Stomach smooth muscle (tissue), 2 donors: ENCODE results near the gene RNF151.

Experiments
- H3K27ac ChIP-seq: one replicate; pipeline ENCODE4 v1.7.0; 2013; ENCODE audit warnings: mild to moderate bottlenecking, low read length, inconsistent platforms
- H3K27me3 ChIP-seq, 2 donors: one replicate each; pipeline ENCODE4 v1.7.0; 2013; ENCODE audit warnings: low read length in 2 of 2; ENCODE audit not compliant: insufficient read depth in 2 of 2, control insufficient read depth in 1 of 2
- H3K36me3 ChIP-seq, 2 donors: one replicate each; pipeline ENCODE4 v1.7.0; 2013; ENCODE audit warnings: low read length in 2 of 2; ENCODE audit not compliant: control insufficient read depth in 2 of 2, insufficient read depth in 2 of 2
- H3K4me1 ChIP-seq: one replicate; pipeline ENCODE4 v1.7.0; 2013; ENCODE audit warnings: low read length; ENCODE audit not compliant: control insufficient read depth, insufficient read depth
- H3K4me3 ChIP-seq, 2 donors: one replicate each; pipeline ENCODE4 v1.7.0; 2013; ENCODE audit warnings: low read length in 2 of 2
- H3K9ac ChIP-seq, 2 donors: one replicate each; pipeline ENCODE4 v1.7.0; 2013; ENCODE audit warnings: low read length in 2 of 2, mild to moderate bottlenecking in 1 of 2
- H3K9me3 ChIP-seq, 2 donors: one replicate each; pipeline ENCODE4 v1.7.0; 2013; ENCODE audit warnings: low read length in 2 of 2; ENCODE audit not compliant: control insufficient read depth in 2 of 2
- donor health status: healthy.
- donor health status: Pancreatic carcinoma.

The RNF151 gene

DNA sequence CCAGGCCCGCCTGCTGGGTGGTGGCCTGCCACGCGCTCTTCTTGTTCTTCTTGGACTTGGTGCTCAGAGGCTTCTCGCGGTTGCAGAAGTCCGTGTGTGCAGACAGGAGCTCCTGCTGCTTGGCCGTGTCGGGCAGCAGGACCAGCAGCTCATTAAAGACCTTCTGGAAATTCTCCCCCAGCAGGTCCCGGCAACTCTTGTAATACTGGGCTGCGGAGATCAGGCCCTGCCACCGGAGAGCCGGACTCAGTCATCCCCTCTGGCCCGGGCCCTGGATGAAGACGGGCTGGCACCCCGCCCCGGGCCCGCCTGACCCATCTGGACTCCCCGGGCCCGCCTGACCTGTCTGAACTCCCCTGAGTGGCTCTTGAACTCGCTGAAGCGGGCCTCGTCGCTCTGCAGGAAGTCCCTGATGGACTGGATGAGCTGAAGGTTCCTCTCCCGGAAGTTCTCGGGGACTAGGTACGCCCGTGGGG, 31.7 kb downstream of the RNF151 start:
- Histone ChIP-seq H3K4me3 (no peak overlapping the region), H3K27ac (no peak overlapping the region), H3K4me1 (peaks cover 2% of the 10 kb centered on the region), H3K9ac (no peak overlapping the region), H3K9me3 (no peaks in the 10 kb centered on the region), H3K27me3 (no peaks in the 10 kb centered on the region), H3K36me3 (peaks cover 23 to 27% of the 10 kb centered on the region in 2 donors)

GRCh38 chr16:1998852-1999801, 32.5 kb downstream of the RNF151 start:
- Histone ChIP-seq H3K4me3 (no peak overlapping the region), H3K36me3 (peaks cover 23 to 27% of the 10 kb centered on the region in 2 donors), H3K27ac (no peak overlapping the region)

GRCh38 chr16:1999866-2000514, 33.3 kb downstream of the RNF151 start:
- no peak overlapping the region for H3K9ac ChIP-seq
- no peak overlapping the region for H3K27ac ChIP-seq
- peaks cover 23 to 27% of the 10 kb centered on the region in 2 donors for H3K36me3 ChIP-seq
- no peak overlapping the region for H3K4me3 ChIP-seq
- no peaks in the 10 kb centered on the region for H3K9me3 ChIP-seq
- peaks cover 18% of the 10 kb centered on the region for H3K4me1 ChIP-seq
- H3K27me3 ChIP-seq = no peaks in the 10 kb centered on the region

More at GRCh38 chr16:1998852-1999801, 32.5 kb downstream of the RNF151 start:
- Histone ChIP-seq H3K9ac (no peak overlapping the region), H3K9me3 (no peaks in the 10 kb centered on the region), H3K4me1 (peaks cover 9% of the 10 kb centered on the region), H3K27me3 (no peaks in the 10 kb centered on the region)

GRCh38 chr16:2001035-2001434, 34.4 kb downstream of the RNF151 start:
- Histone ChIP-seq H3K4me1 (peaks cover 27% of the 10 kb centered on the region), H3K9ac (no peak overlapping the region), H3K9me3 (no peaks in the 10 kb centered on the region), H3K4me3 (no peak overlapping the region), H3K36me3 (peaks cover 23 to 27% of the 10 kb centered on the region in 2 donors), H3K27ac (no peak overlapping the region), H3K27me3 (no peaks in the 10 kb centered on the region)

- Histone ChIP-seq H3K36me3 (peaks cover 23 to 27% of the 10 kb centered on the region in 2 donors), H3K9me3 (no peaks in the 10 kb centered on the region), H3K4me1 (peaks cover 30% of the 10 kb centered on the region), H3K27ac (no peak overlapping the region), H3K27me3 (no peaks in the 10 kb centered on the region), H3K4me3 (no peak overlapping the region), H3K9ac (no peak overlapping the region)
Measured at GRCh38 chr16:2001456-2002355, 35.0 kb downstream of the RNF151 start.

- Histone ChIP-seq H3K27me3 (no peaks in the 10 kb centered on the region), H3K27ac (no peak overlapping the region), H3K36me3 (peaks cover 21 to 27% of the 10 kb centered on the region in 2 donors), H3K9me3 (no peaks in the 10 kb centered on the region), H3K4me3 (no peak overlapping the region), H3K4me1 (peaks cover 39% of the 10 kb centered on the region), H3K9ac (no peak overlapping the region)
Measured at GRCh38 chr16:2002406-2003230, 36.0 kb downstream of the RNF151 start.

DNA sequence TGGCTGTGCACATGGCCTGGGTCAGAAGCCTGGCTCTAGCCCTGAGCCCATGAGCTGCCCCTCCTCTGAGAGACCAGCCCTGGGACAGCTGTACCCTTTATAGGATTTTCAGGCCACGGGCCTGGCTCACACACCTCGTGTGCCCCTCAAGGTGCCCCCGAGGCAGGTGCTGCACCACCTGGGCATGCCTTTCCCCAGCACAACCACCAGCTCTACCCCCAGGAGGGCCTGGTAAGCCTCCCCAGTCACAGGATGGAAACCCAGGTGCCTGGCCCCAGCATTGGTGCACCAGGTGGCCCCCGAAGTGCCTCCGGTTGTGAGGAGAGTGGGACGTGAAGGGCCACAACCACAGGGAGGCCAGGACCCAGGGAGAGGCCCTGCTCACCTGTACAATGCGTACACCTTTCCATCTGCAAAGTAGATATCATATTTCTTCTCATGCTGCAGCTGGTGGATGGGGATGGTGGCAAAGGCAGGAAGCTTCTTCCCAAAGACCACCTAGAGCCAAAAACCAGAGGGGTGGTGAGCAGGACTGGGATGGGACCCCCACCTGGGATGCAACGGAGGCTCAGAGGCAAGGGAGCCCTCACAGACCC, 36.7 kb downstream of the RNF151 start:
- H3K27me3 ChIP-seq = no peaks in the 10 kb centered on the region
- H3K9ac ChIP-seq = no peak overlapping the region
- H3K36me3 ChIP-seq = peaks cover 16 to 27% of the 10 kb centered on the region in 2 donors
- no peak overlapping the region for H3K4me3 ChIP-seq
- no peak overlapping the region for H3K27ac ChIP-seq
- H3K4me1 ChIP-seq = peaks cover 46% of the 10 kb centered on the region
- H3K9me3 ChIP-seq = no peaks in the 10 kb centered on the region

DNA sequence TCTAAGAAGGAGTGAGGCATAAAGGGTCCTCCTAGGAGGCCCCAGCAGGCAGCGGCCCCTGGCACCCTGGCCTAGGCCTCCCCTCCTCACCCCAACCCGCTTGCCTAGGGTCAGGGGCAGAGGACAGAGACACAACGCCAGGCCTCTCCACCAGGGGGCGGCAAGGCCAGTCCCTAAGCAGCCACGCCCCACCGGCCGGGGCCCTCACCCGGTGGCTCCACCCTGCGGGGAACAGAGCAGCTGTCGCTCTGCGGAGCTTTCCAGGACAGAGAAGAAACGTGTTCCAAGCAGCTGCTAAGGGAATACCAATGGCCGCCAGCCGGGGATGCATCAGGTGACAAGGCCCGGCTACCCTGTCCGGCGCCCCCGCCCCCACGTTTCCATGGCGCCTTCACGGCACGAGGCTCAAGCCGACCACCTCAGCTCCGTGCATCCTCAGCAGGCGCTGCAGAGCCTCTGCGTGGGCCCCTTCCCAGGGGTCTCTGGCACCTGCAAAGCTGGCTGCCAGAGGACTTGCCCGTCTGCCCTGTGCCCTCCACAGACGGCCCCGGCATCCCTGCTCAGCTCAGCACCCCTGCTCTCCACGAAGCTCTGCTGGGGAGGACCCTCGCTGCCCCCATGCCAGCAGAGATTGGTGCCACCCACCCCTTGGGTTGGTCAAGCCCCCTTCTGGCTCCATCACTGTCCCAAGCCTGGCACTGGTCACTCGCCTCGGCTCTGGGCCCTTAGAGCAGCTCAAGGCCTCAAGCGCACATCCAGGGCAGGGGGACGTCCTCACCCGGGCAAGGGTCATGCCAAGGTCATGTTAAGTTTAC, 37.4 kb downstream of the RNF151 start:
- H3K9me3 ChIP-seq = no peaks in the 10 kb centered on the region
- no peak overlapping the region for H3K27ac ChIP-seq
- peaks cover 53% of the 10 kb centered on the region for H3K4me1 ChIP-seq
- peaks cover 16 to 26% of the 10 kb centered on the region in 2 donors for H3K36me3 ChIP-seq
- peak overlapping the region in 1 of 2 donors; percentile 35 for H3K4me3 ChIP-seq
- H3K9ac ChIP-seq = peak overlapping the region in 1 of 2 donors; percentile 28
- no peaks in the 10 kb centered on the region for H3K27me3 ChIP-seq
